HCT116 (cell line): ENCODE data around the gene SH3BGR.

Source experiments
- ATF3 ChIP-seq: IDR thresholded peaks from 2 replicates; pipeline ENCODE4 v1.6.1; 2012
- ELF1 ChIP-seq: IDR thresholded peaks from 2 replicates; pipeline ENCODE4 v1.6.1; 2012; ENCODE audit warnings: low read depth, borderline replicate concordance
- EZH2 ChIP-seq: fragments of 200-600 bp; sonication (generic); IDR thresholded peaks from 2 replicates; pipeline ENCODE4 v1.6.1; 2017; ENCODE audit warnings: antibody characterized with exemption, mixed run types
- FOSL1 ChIP-seq: IDR thresholded peaks from 2 replicates; pipeline ENCODE4 v1.6.1; 2012; ENCODE audit warnings: low read depth
- JUND ChIP-seq: IDR thresholded peaks from 2 replicates; pipeline ENCODE4 v1.6.1; 2012
- POLR2A ChIP-seq: IDR thresholded peaks from 2 replicates; pipeline ENCODE4 v1.7.0; 2011; ENCODE audit warnings: borderline replicate concordance; ENCODE audit not compliant: insufficient read depth, insufficient read length; ENCODE audit errors: extremely low read depth
- POLR2AphosphoS5 ChIP-seq: IDR thresholded peaks from 2 replicates; pipeline ENCODE4 v1.6.1; 2011; ENCODE audit warnings: mild to moderate bottlenecking, low read depth, low read length, moderate library complexity
- RAD21 ChIP-seq: IDR thresholded peaks from 2 replicates; pipeline ENCODE4 v1.6.1; 2012; ENCODE audit warnings: low read depth, mild to moderate bottlenecking
- YY1 ChIP-seq: IDR thresholded peaks from 2 replicates; pipeline ENCODE4 v1.6.1; 2011; ENCODE audit warnings: low read length, low read depth, moderate library complexity, mild to moderate bottlenecking; ENCODE audit not compliant: insufficient replicate concordance; ENCODE audit errors: extremely low read depth
- TF ChIP-seq, protein P1 (sequence below): IDR thresholded peaks from 2 replicates; pipeline ENCODE4 v1.6.1; 2012
- TF ChIP-seq, protein P2 (sequence below), 3 experiments: fragments of 200-600 bp in 1 of 3; sonication (generic) in 1 of 3; IDR thresholded peaks in 2 of 3; conservative IDR thresholded peaks in 1 of 3; 2 replicates each; pipeline ENCODE4 v1.5.1; 2012 to 2017; ENCODE audit warnings: low read depth in 2 of 3, low read length in 2 of 3, antibody characterized with exemption in 1 of 3, borderline replicate concordance in 1 of 3, control low read depth in 1 of 3, mild to moderate bottlenecking in 1 of 3, mixed read lengths in 1 of 3, mixed run types in 1 of 3, moderate library complexity in 1 of 3; ENCODE audit not compliant: insufficient read depth in 1 of 3

DNA sequence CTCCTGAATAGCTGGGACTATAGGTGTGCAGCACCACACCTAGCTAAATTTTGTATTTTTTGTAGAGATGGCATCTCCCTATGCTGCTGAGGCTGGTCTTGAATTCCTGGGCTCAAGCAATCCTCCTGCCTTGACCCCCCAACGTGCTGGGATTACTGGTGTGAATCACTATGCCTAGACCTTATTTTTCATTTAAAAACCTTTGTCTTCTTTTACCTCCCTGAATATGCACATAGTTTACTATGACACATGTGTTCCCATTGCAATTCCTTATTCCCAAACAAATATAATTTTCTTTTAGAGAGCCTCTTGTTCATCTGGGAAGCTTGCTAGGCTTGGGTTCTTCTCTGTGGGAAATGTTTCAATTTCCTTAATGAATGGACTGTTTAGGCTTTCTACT is 16.8 kb downstream of the SH3BGR start:
- TF ChIP-seq, protein P1, sequence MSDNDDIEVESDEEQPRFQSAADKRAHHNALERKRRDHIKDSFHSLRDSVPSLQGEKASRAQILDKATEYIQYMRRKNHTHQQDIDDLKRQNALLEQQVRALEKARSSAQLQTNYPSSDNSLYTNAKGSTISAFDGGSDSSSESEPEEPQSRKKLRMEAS = no peak
- no peak for TF ChIP-seq YY1
- TF ChIP-seq, protein P2, sequence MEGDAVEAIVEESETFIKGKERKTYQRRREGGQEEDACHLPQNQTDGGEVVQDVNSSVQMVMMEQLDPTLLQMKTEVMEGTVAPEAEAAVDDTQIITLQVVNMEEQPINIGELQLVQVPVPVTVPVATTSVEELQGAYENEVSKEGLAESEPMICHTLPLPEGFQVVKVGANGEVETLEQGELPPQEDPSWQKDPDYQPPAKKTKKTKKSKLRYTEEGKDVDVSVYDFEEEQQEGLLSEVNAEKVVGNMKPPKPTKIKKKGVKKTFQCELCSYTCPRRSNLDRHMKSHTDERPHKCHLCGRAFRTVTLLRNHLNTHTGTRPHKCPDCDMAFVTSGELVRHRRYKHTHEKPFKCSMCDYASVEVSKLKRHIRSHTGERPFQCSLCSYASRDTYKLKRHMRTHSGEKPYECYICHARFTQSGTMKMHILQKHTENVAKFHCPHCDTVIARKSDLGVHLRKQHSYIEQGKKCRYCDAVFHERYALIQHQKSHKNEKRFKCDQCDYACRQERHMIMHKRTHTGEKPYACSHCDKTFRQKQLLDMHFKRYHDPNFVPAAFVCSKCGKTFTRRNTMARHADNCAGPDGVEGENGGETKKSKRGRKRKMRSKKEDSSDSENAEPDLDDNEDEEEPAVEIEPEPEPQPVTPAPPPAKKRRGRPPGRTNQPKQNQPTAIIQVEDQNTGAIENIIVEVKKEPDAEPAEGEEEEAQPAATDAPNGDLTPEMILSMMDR (IDR thresholded peaks at IDR 0.05 in 2 of 3, conservative IDR thresholded peaks at IDR 0.05 in 1 of 3; ENCODE audit: borderline replicate concordance in 1 of 3, insufficient read depth in 1 of 3, low read depth in 2 of 3, low read length in 2 of 3) = no peak
- no peak for TF ChIP-seq ATF3
- TF ChIP-seq POLR2A = no peak
- TF ChIP-seq RAD21 = no peak
- TF ChIP-seq POLR2AphosphoS5 = no peak
- no peak for TF ChIP-seq ELF1
- no peak for TF ChIP-seq EZH2
- TF ChIP-seq FOSL1 = no peak
- no peak for TF ChIP-seq JUND
